Mammary epithelial cell (primary cell): Measurements from ENCODE around the gene ABCA1.

ENCODE experiments used
- EZH2 ChIP-seq: IDR thresholded peaks from 2 replicates; pipeline ENCODE4 v1.6.1; 2012; ENCODE audit warnings: low read length, inconsistent platforms, borderline replicate concordance
- TF ChIP-seq, protein P1 (sequence below), 2 donors: IDR thresholded peaks in 1 of 2; conservative IDR thresholded peaks in 1 of 2; 2 replicates each; pipeline ENCODE4 v1.5.1; 2011 to 2012; ENCODE audit warnings: inconsistent platforms in 2 of 2, low read length in 2 of 2, mild to moderate bottlenecking in 2 of 2, control low read depth in 1 of 2, low read depth in 1 of 2; ENCODE audit not compliant: insufficient read depth in 1 of 2; ENCODE audit errors: extremely low read depth in 1 of 2

DNA sequence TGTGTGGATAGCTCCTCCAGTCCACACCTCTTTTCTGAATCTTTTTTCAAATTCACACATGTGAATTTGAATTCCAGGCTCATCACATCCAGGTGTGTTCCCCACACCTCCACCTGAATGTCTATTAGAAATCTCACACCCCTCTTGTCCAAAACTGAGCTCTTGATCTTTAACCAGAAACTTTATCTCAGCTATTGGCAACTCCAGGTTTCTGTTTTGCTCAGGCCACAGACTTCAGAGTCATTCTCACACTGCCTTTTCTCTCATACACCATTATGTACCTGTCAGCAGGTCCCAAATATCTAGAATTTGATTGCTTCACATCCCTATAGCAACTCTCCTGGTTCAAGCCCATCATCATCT is 152.4 kb downstream of the ABCA1 start:
- TF ChIP-seq, protein P1, sequence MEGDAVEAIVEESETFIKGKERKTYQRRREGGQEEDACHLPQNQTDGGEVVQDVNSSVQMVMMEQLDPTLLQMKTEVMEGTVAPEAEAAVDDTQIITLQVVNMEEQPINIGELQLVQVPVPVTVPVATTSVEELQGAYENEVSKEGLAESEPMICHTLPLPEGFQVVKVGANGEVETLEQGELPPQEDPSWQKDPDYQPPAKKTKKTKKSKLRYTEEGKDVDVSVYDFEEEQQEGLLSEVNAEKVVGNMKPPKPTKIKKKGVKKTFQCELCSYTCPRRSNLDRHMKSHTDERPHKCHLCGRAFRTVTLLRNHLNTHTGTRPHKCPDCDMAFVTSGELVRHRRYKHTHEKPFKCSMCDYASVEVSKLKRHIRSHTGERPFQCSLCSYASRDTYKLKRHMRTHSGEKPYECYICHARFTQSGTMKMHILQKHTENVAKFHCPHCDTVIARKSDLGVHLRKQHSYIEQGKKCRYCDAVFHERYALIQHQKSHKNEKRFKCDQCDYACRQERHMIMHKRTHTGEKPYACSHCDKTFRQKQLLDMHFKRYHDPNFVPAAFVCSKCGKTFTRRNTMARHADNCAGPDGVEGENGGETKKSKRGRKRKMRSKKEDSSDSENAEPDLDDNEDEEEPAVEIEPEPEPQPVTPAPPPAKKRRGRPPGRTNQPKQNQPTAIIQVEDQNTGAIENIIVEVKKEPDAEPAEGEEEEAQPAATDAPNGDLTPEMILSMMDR (conservative IDR thresholded peaks at IDR 0.05 in 1 of 2, IDR thresholded peaks at IDR 0.05 in 1 of 2; ENCODE audit: extremely low read depth in 1 of 2, insufficient read depth in 1 of 2, low read depth in 1 of 2, low read length in 2 of 2), result no peak
- no peak for TF ChIP-seq EZH2
